ENCODE measurements around the gene POLR2M. TPM values are rescaled to one million over a fixed set of nuclear protein-coding genes. Genes with fewer than 3 reads are reported as not detected.

The POLR2M gene
- polyA plus RNA-seq, 1 of the 3 experiments (the other 2 are of a cell fraction), result 160 TPM

DNA sequence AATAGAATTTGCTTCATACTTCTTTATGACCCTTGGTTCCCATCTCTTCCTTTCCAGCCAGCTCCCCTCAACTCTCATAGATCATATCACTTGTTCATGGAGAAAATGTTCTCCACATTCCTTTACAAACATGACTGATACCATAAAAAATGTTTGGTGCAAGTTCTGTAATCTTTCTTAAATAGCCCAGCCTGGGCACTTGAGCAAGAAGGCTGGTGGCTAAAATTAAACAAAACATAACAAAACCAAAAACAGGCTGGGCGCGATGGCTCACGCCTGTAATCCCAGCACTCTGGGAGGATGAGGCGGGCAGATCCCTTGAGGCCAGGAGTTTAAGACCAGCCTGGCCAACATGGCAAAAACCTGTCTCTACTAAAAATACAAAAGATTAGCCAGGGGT lies 8.9 kb upstream of the POLR2M start:
- peaks cover 5 to 16% of the 10 kb centered on the region in 2 experiments for H3K4me1 ChIP-seq (ENCODE audit: control insufficient read depth in 1 of 2, insufficient read depth in 2 of 2, low read depth in 1 of 2, low read length in 1 of 2)

DNA sequence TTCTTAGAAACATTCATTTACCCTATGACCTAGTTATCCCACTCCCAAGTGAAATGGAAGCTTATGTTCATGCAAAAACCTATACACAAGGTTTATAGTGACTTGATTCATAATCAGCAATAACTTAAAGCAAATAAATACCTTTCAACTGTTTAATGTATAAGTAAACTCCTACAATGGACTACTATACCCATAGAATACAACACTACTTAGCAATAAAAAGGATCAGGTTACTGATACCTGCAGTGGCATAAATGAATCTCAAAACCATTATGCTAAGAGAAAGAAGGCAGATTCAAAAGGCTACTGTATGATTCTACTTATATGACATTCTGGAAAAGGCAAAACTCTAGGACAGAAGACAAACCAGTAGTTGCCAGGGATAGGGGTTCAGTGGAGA lies 8.3 kb upstream of the POLR2M start:
- no peak overlapping the region for H3K9ac ChIP-seq
- H3K36me3 ChIP-seq (replicated peaks in 1 of 2; ENCODE audit: control insufficient read depth in 1 of 2, insufficient read depth in 2 of 2, low read length in 1 of 2), result no peaks in the 10 kb centered on the region
- no peak overlapping the region for H2AFZ ChIP-seq (ENCODE audit: low read depth)
- no peak for TF ChIP-seq ELF1 (IDR thresholded peaks at IDR 0.05)
- no peak for TF ChIP-seq SIN3A (IDR thresholded peaks at IDR 0.05; ENCODE audit: borderline replicate concordance, low read depth, low read length)
- no peak for TF ChIP-seq NFIC (IDR thresholded peaks at IDR 0.05; ENCODE audit: borderline replicate concordance)
- no peak for TF ChIP-seq SMC3 (IDR thresholded peaks at IDR 0.05; ENCODE audit: low read depth, low read length)
- H3K27me3 ChIP-seq (ENCODE audit: insufficient read depth), result no peaks in the 10 kb centered on the region
- ChIA-PET CTCF (no interaction called here), POLR2A (no interaction called here)
- H3K27ac ChIP-seq (ENCODE audit: low read depth in 2 of 2, low read length in 1 of 2), result no peak overlapping the region
- H3K4me1 ChIP-seq (ENCODE audit: control insufficient read depth in 1 of 2, insufficient read depth in 2 of 2, low read depth in 1 of 2, low read length in 1 of 2), result peaks cover 5 to 10% of the 10 kb centered on the region in 2 experiments
- no peak overlapping the region; the same call in 1 of the 2 replicates for H3K4me2 ChIP-seq
- no peaks in the 10 kb centered on the region for H3K9me3 ChIP-seq
- no peak for DNase-seq
- no peaks in the 10 kb centered on the region for H3K79me2 ChIP-seq (ENCODE audit: insufficient read depth)
- H3K4me3 ChIP-seq (ENCODE audit: low read depth in 2 of 2, low read length in 1 of 2), result no peak overlapping the region
- H3K9me2 ChIP-seq, result no peaks in the 10 kb centered on the region
- no peaks in the 10 kb centered on the region for H4K20me1 ChIP-seq (ENCODE audit: insufficient read depth)
- peaks cover under 1% of the 10 kb centered on the region for H3F3A ChIP-seq (replicated peaks; ENCODE audit: insufficient read depth)

More for the DNA sequence above, 8.9 kb upstream of the POLR2M start:
- H3K27me3 ChIP-seq (ENCODE audit: insufficient read depth), result no peaks in the 10 kb centered on the region
- H3K9me3 ChIP-seq, result no peaks in the 10 kb centered on the region
- ChIA-PET CTCF (interaction anchor here (0.7 kb wide), 1 partner anchor 345 kb away, joined by 3 read pairs; no protein-coding TSS in a partner anchor), POLR2A (interaction anchor here (1.5 kb wide), 1 partner anchor 9 kb away, joined by 4 read pairs; the partner anchor contains the start of gene POLR2M)
- no peak overlapping the region; the same call in 1 of the 2 replicates for H2AFZ ChIP-seq (ENCODE audit: low read depth)
- TF ChIP-seq ZBTB33 (IDR thresholded peaks at IDR 0.05; ENCODE audit: borderline replicate concordance, low read depth) (no peak), TCF12 (IDR thresholded peaks at IDR 0.05) (no peak)
- H3K36me3 ChIP-seq (replicated peaks in 1 of 2; ENCODE audit: control insufficient read depth in 1 of 2, insufficient read depth in 2 of 2, low read length in 1 of 2), result no peaks in the 10 kb centered on the region
- no peak overlapping the region for H3K27ac ChIP-seq (ENCODE audit: low read depth in 2 of 2, low read length in 1 of 2)
- no peak overlapping the region; the same call in 1 of the 2 replicates for H3K4me2 ChIP-seq
- no peak overlapping the region for H3K9ac ChIP-seq
- H3K79me2 ChIP-seq (ENCODE audit: insufficient read depth), result no peaks in the 10 kb centered on the region
- WGBS (ENCODE audit: low lambda C conversion rate), result 90% methylated on average over 4 of the region's 4 CpGs
- H3K9me2 ChIP-seq, result no peaks in the 10 kb centered on the region
- H4K20me1 ChIP-seq (ENCODE audit: insufficient read depth), result no peaks in the 10 kb centered on the region
- no peak overlapping the region for H3K4me3 ChIP-seq (ENCODE audit: low read depth in 2 of 2, low read length in 1 of 2)
- DNase-seq, result no peak
- H3F3A ChIP-seq (replicated peaks; ENCODE audit: insufficient read depth), result no peaks in the 10 kb centered on the region

GRCh38 chr15:57698991-57699390 lies 7.5 kb upstream of the POLR2M start:
- Histone ChIP-seq H3K9me2 (no peaks in the 10 kb centered on the region), H3K9me3 (no peaks in the 10 kb centered on the region), H3K4me1 (ENCODE audit: control insufficient read depth in 1 of 2, insufficient read depth in 2 of 2, low read depth in 1 of 2, low read length in 1 of 2) (peaks cover 3 to 4% of the 10 kb centered on the region in 2 experiments), H3K27ac (ENCODE audit: low read depth in 2 of 2, low read length in 1 of 2) (no peak overlapping the region), H3K4me3 (ENCODE audit: low read depth in 2 of 2, low read length in 1 of 2) (no peak overlapping the region), H3F3A (replicated peaks; ENCODE audit: insufficient read depth) (peaks cover 6% of the 10 kb centered on the region), H3K4me2 (no peak overlapping the region), H3K36me3 (replicated peaks in 1 of 2; ENCODE audit: control insufficient read depth in 1 of 2, insufficient read depth in 2 of 2, low read length in 1 of 2) (no peaks in the 10 kb centered on the region), H4K20me1 (ENCODE audit: insufficient read depth) (no peaks in the 10 kb centered on the region), H3K9ac (no peak overlapping the region), H3K27me3 (ENCODE audit: insufficient read depth) (no peaks in the 10 kb centered on the region), H2AFZ (ENCODE audit: low read depth) (no peak overlapping the region), H3K79me2 (ENCODE audit: insufficient read depth) (no peaks in the 10 kb centered on the region)
- ChIA-PET CTCF (no interaction called here), POLR2A (interaction anchor here (0.7 kb wide), 2 partner anchors 11 to 225 kb away, joined by 6 read pairs; no protein-coding TSS in a partner anchor)
- DNase-seq, result no peak
- TF ChIP-seq EP300 (IDR thresholded peaks at IDR 0.05; ENCODE audit: borderline replicate concordance in 1 of 2, low read depth in 1 of 2, low read length in 1 of 2) (no peak), MEF2A (IDR thresholded peaks at IDR 0.05; ENCODE audit: borderline replicate concordance, low read depth) (no peak), SIN3A (IDR thresholded peaks at IDR 0.05; ENCODE audit: borderline replicate concordance, low read depth, low read length) (no peak), USF2 (IDR thresholded peaks at IDR 0.05; ENCODE audit: borderline replicate concordance, low read depth, low read length) (no peak), POLR2AphosphoS5 (IDR thresholded peaks at IDR 0.05; ENCODE audit: low read depth, low read length) (no peak), FOXM1 (IDR thresholded peaks at IDR 0.05; ENCODE audit: low read depth) (no peak), RAD21 (IDR thresholded peaks at IDR 0.05; ENCODE audit: low read length) (no peak), GATA2 (CRISPR knock-in tag; IDR thresholded peaks at IDR 0.05) (no peak), MAX (IDR thresholded peaks at IDR 0.05; ENCODE audit: low read depth) (no peak), RFX5 (IDR thresholded peaks at IDR 0.05; ENCODE audit: low read length) (no peak)
- WGBS (ENCODE audit: low lambda C conversion rate), result 59% methylated on average over 4 of the region's 4 CpGs

Data from SK-N-SH (cell line).